ENCODE results near the gene DLGAP1.

GRCh38 chr18:4333043-4333442 lies 122.1 kb downstream of the DLGAP1 start:
- TF ChIP-seq POLR2A (IDR thresholded peaks at IDR 0.05) = no peak
- no peak for TF ChIP-seq CTCF (IDR thresholded peaks at IDR 0.05)
- TF ChIP-seq POLR2AphosphoS5 (IDR thresholded peaks at IDR 0.05; ENCODE audit: insufficient read depth in 1 of 2, low read depth in 1 of 2) = no peak
